ENCODE results near the gene CHPF. TPM values are rescaled to one million over a fixed set of nuclear protein-coding genes. Genes with fewer than 3 reads are reported as not detected.
A peak's percentile ranks its signal among the peaks of the same experiment; 100 is the strongest.

Gene CHPF
- total RNA-seq, 2 experiments from 2014 or later, result 6.5 to 7.1 TPM

- Histone ChIP-seq H3K27me3 (ENCODE audit: control insufficient read depth in 1 of 2, insufficient read depth in 2 of 2, low read length in 2 of 2) (peaks cover 12 to 15% of the 10 kb centered on the region in 2 experiments), H3K9me3 (ENCODE audit: control insufficient read depth in 1 of 2, insufficient read depth in 1 of 2, low read length in 2 of 2) (peaks cover 0 to 3% of the 10 kb centered on the region in 2 experiments), H3K4me1 (ENCODE audit: insufficient read depth, low read length) (peaks cover 4% of the 10 kb centered on the region), H3K4me3 (ENCODE audit: low read length) (no peak overlapping the region), H3K36me3 (ENCODE audit: insufficient read depth, low read length) (no peaks in the 10 kb centered on the region), H3K27ac (ENCODE audit: low read depth in 1 of 2, low read length in 2 of 2) (no peak overlapping the region)
- Mint-ChIP-seq H3K4me1 (ENCODE audit: low read depth) (no peaks in the 10 kb centered on the region), H3K36me3 (ENCODE audit: low read depth) (no peaks in the 10 kb centered on the region), H3K9me3 (no peaks in the 10 kb centered on the region), H3K27me3 (peaks cover 45% of the 10 kb centered on the region), H3K4me3 (no peak overlapping the region), H3K27ac (no peak overlapping the region)
- POLR2A ChIA-PET, result no interaction called here
- DNase-seq (peak in 1 of 14 experiments; percentile 2), ATAC-seq (ENCODE audit: poor library complexity) (no peak)
- CTCF ChIA-PET, result interaction anchor here (0.6 kb wide), 1 partner anchor 109 kb away, joined by 3 read pairs; no protein-coding TSS in a partner anchor
- intact Hi-C loops (cut with DNase I, micrococcal nuclease), result no loop called here
- TF ChIP-seq CTCF (IDR thresholded peaks at IDR 0.05), result no peak
Observed at GRCh38 chr2:219533930-219534661, 9.5 kb downstream of the CHPF start.

DNA sequence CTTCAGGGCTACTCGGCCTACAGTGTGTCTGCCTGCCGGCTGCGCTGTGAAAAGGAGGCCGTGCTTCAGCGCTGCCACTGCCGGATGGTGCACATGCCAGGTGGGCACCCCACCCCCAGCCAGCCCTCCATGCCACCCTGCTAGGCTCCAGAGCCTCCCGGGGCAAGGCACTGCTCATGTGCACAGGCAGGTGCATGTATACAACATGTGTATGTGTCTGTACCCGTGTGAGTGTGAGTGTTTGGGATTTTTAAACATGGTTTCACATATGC is 11.3 kb downstream of the CHPF start:
- no peak overlapping the region for H3K4me3 Mint-ChIP-seq
- ChIA-PET POLR2A (no interaction called here), CTCF (no interaction called here)
- TF ChIP-seq CTCF (IDR thresholded peaks at IDR 0.05), result no peak
- no peak for ATAC-seq (ENCODE audit: poor library complexity)
- intact Hi-C loops (cut with DNase I, micrococcal nuclease), result no loop called here
- H3K27me3 Mint-ChIP-seq, result peaks cover 62% of the 10 kb centered on the region
- Histone ChIP-seq H3K4me3 (ENCODE audit: low read length) (no peak overlapping the region), H3K4me1 (ENCODE audit: insufficient read depth, low read length) (peaks cover 4% of the 10 kb centered on the region), H3K9me3 (ENCODE audit: control insufficient read depth in 1 of 2, insufficient read depth in 1 of 2, low read length in 2 of 2) (peaks cover 0 to 3% of the 10 kb centered on the region in 2 experiments), H3K27ac (ENCODE audit: low read depth in 1 of 2, low read length in 2 of 2) (no peak overlapping the region), H3K36me3 (ENCODE audit: insufficient read depth, low read length) (no peaks in the 10 kb centered on the region), H3K27me3 (ENCODE audit: control insufficient read depth in 1 of 2, insufficient read depth in 2 of 2, low read length in 2 of 2) (peaks cover 18 to 29% of the 10 kb centered on the region in 2 experiments)
- DNase-seq, result no peak
- H3K27ac Mint-ChIP-seq, result no peak overlapping the region
- H3K9me3 Mint-ChIP-seq, result no peaks in the 10 kb centered on the region
- no peaks in the 10 kb centered on the region for H3K36me3 Mint-ChIP-seq (ENCODE audit: low read depth)
- no peaks in the 10 kb centered on the region for H3K4me1 Mint-ChIP-seq (ENCODE audit: low read depth)

GRCh38 chr2:219531639-219532377 is 11.8 kb downstream of the CHPF start:
- no peaks in the 10 kb centered on the region for H3K9me3 Mint-ChIP-seq
- no peaks in the 10 kb centered on the region for H3K36me3 Mint-ChIP-seq (ENCODE audit: low read depth)
- CTCF ChIA-PET, result interaction anchor here (2.5 kb wide), 1 partner anchor 36 kb away, joined by 29 read pairs; a partner anchor contains a TSS
- H3K27ac ChIP-seq (ENCODE audit: low read depth in 1 of 2, low read length in 2 of 2), result no peak overlapping the region
- intact Hi-C loops (cut with DNase I, micrococcal nuclease), result loop anchor here in 1 of 2 experiments (2.0 kb wide), 1 partner anchor 23 kb away; no protein-coding TSS in a partner anchor
- H3K4me1 Mint-ChIP-seq (ENCODE audit: low read depth), result no peaks in the 10 kb centered on the region
- H3K9me3 ChIP-seq (ENCODE audit: control insufficient read depth in 1 of 2, insufficient read depth in 1 of 2, low read length in 2 of 2), result peaks cover 0 to 3% of the 10 kb centered on the region in 2 experiments
- DNase-seq (no peak), ATAC-seq (ENCODE audit: poor library complexity) (no peak)
- POLR2A ChIA-PET, result no interaction called here
- peaks cover 4% of the 10 kb centered on the region for H3K4me1 ChIP-seq (ENCODE audit: insufficient read depth, low read length)
- no peak overlapping the region for H3K4me3 Mint-ChIP-seq
- H3K27me3 Mint-ChIP-seq, result peaks cover 67% of the 10 kb centered on the region
- TF ChIP-seq CTCF (IDR thresholded peaks at IDR 0.05), result no peak
- H3K27me3 ChIP-seq (ENCODE audit: control insufficient read depth in 1 of 2, insufficient read depth in 2 of 2, low read length in 2 of 2), result peaks cover 23 to 34% of the 10 kb centered on the region in 2 experiments
- H3K27ac Mint-ChIP-seq, result no peak overlapping the region
- H3K4me3 ChIP-seq (ENCODE audit: low read length), result no peak overlapping the region
- H3K36me3 ChIP-seq (ENCODE audit: insufficient read depth, low read length), result no peaks in the 10 kb centered on the region

Measured in CD4-positive, alpha-beta T cell (primary cell).